SK-N-SH (cell line): ENCODE measurements around the gene RBM10. TPM values are rescaled to one million over a fixed set of nuclear protein-coding genes. Genes with fewer than 3 reads are reported as not detected.

Source experiments
- CTCF ChIA-PET: fragments of 300-600, 350-600 bp; formaldehyde crosslinking; extraction: SDS; loops from one replicate; lab custom pipeline; 2021; lab: Yijun Ruan, JAX
- POLR2A ChIA-PET: fragments of 350-600 bp; sonication (Branson Sonifier 250); formaldehyde crosslinking; extraction: SDS; loops from one replicate; lab custom pipeline; 2020; ENCODE audit warnings: antibody characterized with exemption, inconsistent platforms; lab: Yijun Ruan, JAX
- DNase-seq: peaks from one replicate; pipeline ENCODE4 v3.0.0; 2012
- H2AFZ ChIP-seq: fragments of 200-600 bp; sonication (generic); 2 replicates; pipeline ENCODE4 v1.8.1; 2016; ENCODE audit warnings: antibody characterized with exemption, mild to moderate bottlenecking, low read depth
- H3F3A ChIP-seq: fragments of 200-600 bp; sonication (generic); replicated peaks from 2 replicates; pipeline ENCODE3; 2016; ENCODE audit warnings: antibody characterized with exemption, mild to moderate bottlenecking; ENCODE audit not compliant: insufficient read depth
- H3K27ac ChIP-seq, 2 experiments: fragments of 200-500 bp in 1 of 2; fragments of 200-600 bp in 1 of 2; sonication (Bioruptor generic) in 1 of 2; sonication (generic), shearing (Covaris generic) in 1 of 2; 2 replicates each; pipeline versions ENCODE4 v1.5.1 to v1.6.1; 2014 to 2016; ENCODE audit warnings: low read depth in 2 of 2, inconsistent platforms in 1 of 2, low read length in 1 of 2, mild to moderate bottlenecking in 1 of 2, mixed read lengths in 1 of 2
- H3K27me3 ChIP-seq: fragments of 200-600 bp; sonication (generic), shearing (Covaris generic); 2 replicates; pipeline ENCODE4 v1.6.1; 2016; ENCODE audit warnings: mixed run types; ENCODE audit not compliant: insufficient read depth
- H3K36me3 ChIP-seq, 2 experiments: fragments of 200-500 bp in 1 of 2; fragments of 200-600 bp in 1 of 2; sonication (Bioruptor generic) in 1 of 2; sonication (generic) in 1 of 2; replicated peaks in 1 of 2; 2 replicates each; pipeline versions ENCODE3 to v1.5.1; 2014 to 2016; ENCODE audit warnings: low read length in 1 of 2, mild to moderate bottlenecking in 1 of 2; ENCODE audit not compliant: insufficient read depth in 2 of 2, control insufficient read depth in 1 of 2
- H3K4me1 ChIP-seq, 2 experiments: fragments of 200-500 bp in 1 of 2; fragments of 200-600 bp in 1 of 2; sonication (Bioruptor generic) in 1 of 2; sonication (generic), shearing (Covaris generic) in 1 of 2; 2 replicates each; pipeline versions ENCODE4 v1.5.1 to v1.6.1; 2014 to 2016; ENCODE audit warnings: low read depth in 1 of 2, low read length in 1 of 2, mixed run types in 1 of 2; ENCODE audit not compliant: insufficient read depth in 2 of 2, control insufficient read depth in 1 of 2
- H3K4me2 ChIP-seq: fragments of 200-600 bp; sonication (generic), shearing (Covaris generic); 2 replicates; pipeline ENCODE4 v1.6.1; 2017; ENCODE audit warnings: mixed run types
- H3K4me3 ChIP-seq, 2 experiments: fragments of 200-500 bp in 1 of 2; fragments of 200-600 bp in 1 of 2; sonication (Bioruptor generic) in 1 of 2; sonication (generic), shearing (Covaris generic) in 1 of 2; 2 replicates each; pipeline versions ENCODE4 v1.5.1 to v1.8.1; 2014 to 2016; ENCODE audit warnings: low read depth in 2 of 2, inconsistent platforms in 1 of 2, low read length in 1 of 2, mild to moderate bottlenecking in 1 of 2, mixed read lengths in 1 of 2, moderate library complexity in 1 of 2
- H3K79me2 ChIP-seq: fragments of 200-600 bp; sonication (generic); 2 replicates; pipeline ENCODE4 v1.8.1; 2017; ENCODE audit warnings: mild to moderate bottlenecking; ENCODE audit not compliant: insufficient read depth
- H3K9ac ChIP-seq: fragments of 200-600 bp; sonication (generic); 2 replicates; pipeline ENCODE4 v1.6.1; 2017; ENCODE audit warnings: mixed run types
- H3K9me2 ChIP-seq: fragments of 200-600 bp; sonication (generic); 2 replicates; pipeline ENCODE4 v1.6.1; 2017; ENCODE audit warnings: mixed run types
- H3K9me3 ChIP-seq: fragments of 200-600 bp; sonication (generic); 2 replicates; pipeline ENCODE4 v1.6.1; 2017; ENCODE audit warnings: mixed run types, mild to moderate bottlenecking, moderate library complexity
- H4K20me1 ChIP-seq: fragments of 200-600 bp; sonication (generic); 2 replicates; pipeline ENCODE4 v1.6.1; 2017; ENCODE audit warnings: mild to moderate bottlenecking, mixed run types; ENCODE audit not compliant: insufficient read depth
- CTCF ChIP-seq: fragments of 200-600 bp; sonication (generic); IDR thresholded peaks from 2 replicates; pipeline ENCODE4 v1.6.1; 2017; ENCODE audit warnings: antibody characterized with exemption, mild to moderate bottlenecking, moderate library complexity
- EZH2phosphoT487 ChIP-seq: fragments of 200-600 bp; sonication (generic); IDR thresholded peaks from 2 replicates; pipeline ENCODE4 v1.6.1; 2017; ENCODE audit warnings: low read depth, mixed run types, mild to moderate bottlenecking, antibody characterized with exemption, moderate library complexity, borderline replicate concordance
- FOXM1 ChIP-seq: IDR thresholded peaks from 2 replicates; pipeline ENCODE4 v1.4.0; 2012; ENCODE audit warnings: low read depth, mild to moderate bottlenecking
- IRF3 ChIP-seq: fragments of 150-350 bp; IDR thresholded peaks from 2 replicates; pipeline ENCODE4 v1.6.1; 2016; ENCODE audit warnings: mild to moderate bottlenecking, low read depth, low read length
- NFIC ChIP-seq: IDR thresholded peaks from 2 replicates; pipeline ENCODE4 v1.4.0; 2012; ENCODE audit warnings: borderline replicate concordance
- NRF1 ChIP-seq: IDR thresholded peaks from 2 replicates; pipeline ENCODE4 v1.6.1; 2012; ENCODE audit warnings: low read depth, mild to moderate bottlenecking, low read length
- PBX3 ChIP-seq: IDR thresholded peaks from 2 replicates; pipeline ENCODE4; 2012
- POLR2AphosphoS5 ChIP-seq: IDR thresholded peaks from 2 replicates; pipeline ENCODE4 v1.6.1; 2012; ENCODE audit warnings: low read depth, low read length
- RAD21 ChIP-seq: IDR thresholded peaks from 2 replicates; pipeline ENCODE4 v1.6.1; 2012; ENCODE audit warnings: mild to moderate bottlenecking, low read length
- RXRA ChIP-seq: IDR thresholded peaks from 2 replicates; pipeline ENCODE4 v1.4.0; 2012; ENCODE audit warnings: low read depth, mild to moderate bottlenecking, borderline replicate concordance
- TCF12 ChIP-seq: IDR thresholded peaks from 2 replicates; pipeline ENCODE4 v1.4.0; 2012
- TEAD4 ChIP-seq: IDR thresholded peaks from 2 replicates; pipeline ENCODE4 v1.4.0; 2012; ENCODE audit warnings: mild to moderate bottlenecking, borderline replicate concordance; ENCODE audit not compliant: insufficient read depth
- YY1 ChIP-seq: IDR thresholded peaks from 2 replicates; pipeline ENCODE4 v1.4.0; 2012; ENCODE audit warnings: low read depth, mild to moderate bottlenecking
- ZBTB33 ChIP-seq: IDR thresholded peaks from 2 replicates; pipeline ENCODE4 v1.4.0; 2012; ENCODE audit warnings: low read depth, borderline replicate concordance
- WGBS: methylation state at CpG from one replicate; pipeline ENCODE4 v1.1.6; 2017; ENCODE audit warnings: low lambda C conversion rate; 5-methylcytosine and 5-hydroxymethylcytosine counted together
- polyA plus RNA-seq, 3 experiments: library from polyadenylated mRNA; depleted of rRNA; stranded (reverse); fragments of >200 nt; gene quantifications; 2 replicates each; pipeline ENCODE4 v1.2.3, GENCODE V29; 2012

The RBM10 gene
- polyA plus RNA-seq, 1 of the 3 experiments (the other 2 are of a cell fraction) = 34.4 TPM

- H4K20me1 ChIP-seq = peaks cover 24% of the 10 kb centered on the region
- peak overlapping the region in 1 of 2 experiments; percentile 90; a peak in 1 of 4 replicates for H3K27ac ChIP-seq
- H3K4me3 ChIP-seq = no peak overlapping the region
- peaks cover 21% of the 10 kb centered on the region for H3K79me2 ChIP-seq
- ChIA-PET CTCF (interaction anchor here (2.0 kb wide), 1 partner anchor 307 kb away, joined by 8 read pairs; no protein-coding TSS in a partner anchor), POLR2A (no interaction called here)
- TF ChIP-seq EZH2phosphoT487 = no peak
- no peak for TF ChIP-seq IRF3
- no peak for TF ChIP-seq TCF12
- no peak for TF ChIP-seq RAD21
- no peak for TF ChIP-seq ZBTB33
- TF ChIP-seq NRF1 = no peak
- no peak for TF ChIP-seq FOXM1
- no peak for TF ChIP-seq PBX3
- TF ChIP-seq YY1 = no peak
- no peak for TF ChIP-seq POLR2AphosphoS5
- TF ChIP-seq CTCF = no peak
- TF ChIP-seq NFIC = no peak
- TF ChIP-seq TEAD4 = no peak
- no peak for TF ChIP-seq RXRA
- no peaks in the 10 kb centered on the region for H3K9me2 ChIP-seq
- WGBS = 95% methylated on average over 8 of the region's 12 CpGs
- DNase-seq = no peak
- H3F3A ChIP-seq = peaks cover 24% of the 10 kb centered on the region
- H3K36me3 ChIP-seq = peaks cover 33 to 57% of the 10 kb centered on the region in 2 experiments
- H3K9me3 ChIP-seq = no peaks in the 10 kb centered on the region
- no peaks in the 10 kb centered on the region for H3K27me3 ChIP-seq
- H2AFZ ChIP-seq = no peak overlapping the region
- H3K4me2 ChIP-seq = no peak overlapping the region
- H3K9ac ChIP-seq = no peak overlapping the region
- H3K4me1 ChIP-seq = peaks cover 7 to 27% of the 10 kb centered on the region in 2 experiments; a peak in 3 of 4 replicates
Measured at GRCh38 chrX:47215291-47215900, 70.4 kb downstream of the RBM10 start.
